ENCODE measurements around the gene MTUS2.

Gene MTUS2

GRCh38 chr13:28922341-28922740, 102.2 kb downstream of the MTUS2 start:
- Histone ChIP-seq H3K79me2 (ENCODE audit: insufficient read depth, low read length) (no peaks in the 10 kb centered on the region), H3K9ac (ENCODE audit: low read length) (no peak overlapping the region), H3K4me2 (ENCODE audit: low read depth, low read length, poor library complexity, severe bottlenecking) (no peak overlapping the region), H3K36me3 (ENCODE audit: low read length) (no peaks in the 10 kb centered on the region), H3K9me2 (replicated peaks; ENCODE audit: insufficient read depth, low read length) (no peaks in the 10 kb centered on the region), H2AFZ (ENCODE audit: low read depth, low read length, severe bottlenecking) (no peak overlapping the region), H3K4me3 (ENCODE audit: insufficient read depth, low read length, poor library complexity, severe bottlenecking) (no peak overlapping the region), H3K27ac (ENCODE audit: low read depth, low read length) (no peak overlapping the region), H3K27me3 (ENCODE audit: low read length) (no peaks in the 10 kb centered on the region), H3K9me3 (ENCODE audit: insufficient read depth, low read length) (no peaks in the 10 kb centered on the region), H4K20me1 (ENCODE audit: low read depth, low read length) (no peaks in the 10 kb centered on the region), H3F3A (ENCODE audit: insufficient read depth) (no peaks in the 10 kb centered on the region)
- TF ChIP-seq CTCF (IDR thresholded peaks at IDR 0.05; ENCODE audit: insufficient read depth, low read length, poor library complexity, severe bottlenecking) (no peak), EZH2phosphoT487 (conservative IDR thresholded peaks at IDR 0.05; ENCODE audit: low read length) (no peak)

- Histone ChIP-seq H3K27me3 (ENCODE audit: low read length) (no peaks in the 10 kb centered on the region), H3K27ac (ENCODE audit: low read depth, low read length) (no peak overlapping the region), H3K4me3 (ENCODE audit: insufficient read depth, low read length, poor library complexity, severe bottlenecking) (no peak overlapping the region), H3K4me2 (ENCODE audit: low read depth, low read length, poor library complexity, severe bottlenecking) (no peak overlapping the region), H3K9me2 (replicated peaks; ENCODE audit: insufficient read depth, low read length) (no peaks in the 10 kb centered on the region), H3K9me3 (ENCODE audit: insufficient read depth, low read length) (no peaks in the 10 kb centered on the region), H3K9ac (ENCODE audit: low read length) (no peak overlapping the region), H3K79me2 (ENCODE audit: insufficient read depth, low read length) (no peaks in the 10 kb centered on the region), H2AFZ (ENCODE audit: low read depth, low read length, severe bottlenecking) (no peak overlapping the region), H3F3A (ENCODE audit: insufficient read depth) (no peaks in the 10 kb centered on the region), H3K36me3 (ENCODE audit: low read length) (no peaks in the 10 kb centered on the region), H4K20me1 (ENCODE audit: low read depth, low read length) (no peaks in the 10 kb centered on the region)
- TF ChIP-seq CTCF (IDR thresholded peaks at IDR 0.05; ENCODE audit: insufficient read depth, low read length, poor library complexity, severe bottlenecking) (no peak), EZH2phosphoT487 (conservative IDR thresholded peaks at IDR 0.05; ENCODE audit: low read length) (no peak)
Observed at GRCh38 chr13:28935104-28935503, 115.0 kb downstream of the MTUS2 start.

GRCh38 chr13:28942906-28943305, 122.8 kb downstream of the MTUS2 start:
- Histone ChIP-seq H3K27ac (ENCODE audit: low read depth, low read length) (no peak overlapping the region), H3K79me2 (ENCODE audit: insufficient read depth, low read length) (no peaks in the 10 kb centered on the region), H3K36me3 (ENCODE audit: low read length) (no peaks in the 10 kb centered on the region), H4K20me1 (ENCODE audit: low read depth, low read length) (no peaks in the 10 kb centered on the region), H3F3A (ENCODE audit: insufficient read depth) (no peaks in the 10 kb centered on the region), H2AFZ (ENCODE audit: low read depth, low read length, severe bottlenecking) (no peak overlapping the region), H3K4me3 (ENCODE audit: insufficient read depth, low read length, poor library complexity, severe bottlenecking) (no peak overlapping the region), H3K9me2 (replicated peaks; ENCODE audit: insufficient read depth, low read length) (no peaks in the 10 kb centered on the region; the same call in 1 of the 2 replicates), H3K9ac (ENCODE audit: low read length) (no peak overlapping the region), H3K9me3 (ENCODE audit: insufficient read depth, low read length) (no peaks in the 10 kb centered on the region), H3K4me2 (ENCODE audit: low read depth, low read length, poor library complexity, severe bottlenecking) (no peak overlapping the region), H3K27me3 (ENCODE audit: low read length) (no peaks in the 10 kb centered on the region)
- TF ChIP-seq CTCF (IDR thresholded peaks at IDR 0.05; ENCODE audit: insufficient read depth, low read length, poor library complexity, severe bottlenecking) (no peak), EZH2phosphoT487 (conservative IDR thresholded peaks at IDR 0.05; ENCODE audit: low read length) (no peak)

Measured in SU-DHL-6 (cell line).